SKM-1 treated with dmso at 0.1 percent for 144 hours (cell line): ENCODE results near the gene CEACAM16.
"Not testable (repeated sequence)": the region's sequence is repeated elsewhere in the genome, so short reads cannot be mapped to it uniquely, and the experiment has no call there.

ENCODE experiments used
- DNase-seq: peaks from one replicate; lab custom pipeline; 2025; ENCODE audit not compliant: unreplicated experiment; lab: John Stamatoyannopoulos, UW

The CEACAM16 gene

GRCh38 chr19:44698492-44699201, at the start of gene CEACAM16:
Gene CEACAM16 (plus strand): TSS chr19:44699151. CDS start chr19:44701457, 2,306 bp downstream.
- DNase-seq, result no peak

- DNase-seq, result no peak
Measured at GRCh38 chr19:44649578-44650145, 49.3 kb upstream of the CEACAM16 start.

GRCh38 chr19:44653343-44653742, 45.6 kb upstream of the CEACAM16 start:
- no peak for DNase-seq

- DNase-seq, result peak; percentile 41
Measured at GRCh38 chr19:44653977-44654774, 44.8 kb upstream of the CEACAM16 start.

GRCh38 chr19:44657211-44657921, 41.6 kb upstream of the CEACAM16 start:
- peak; percentile 18 for DNase-seq

GRCh38 chr19:44658069-44658733, 40.8 kb upstream of the CEACAM16 start:
- no peak for DNase-seq

GRCh38 chr19:44660081-44660480, 38.9 kb upstream of the CEACAM16 start:
- no peak for DNase-seq

- DNase-seq, result no peak
Measured at GRCh38 chr19:44661205-44661604, 37.7 kb upstream of the CEACAM16 start.

GRCh38 chr19:44661904-44662303, 37.0 kb upstream of the CEACAM16 start:
- DNase-seq, result no peak

GRCh38 chr19:44662691-44663385, 36.1 kb upstream of the CEACAM16 start:
- DNase-seq, result no peak

GRCh38 chr19:44663996-44664395, 35.0 kb upstream of the CEACAM16 start:
- DNase-seq, result no peak

GRCh38 chr19:44664976-44665375, 34.0 kb upstream of the CEACAM16 start:
- no peak for DNase-seq

GRCh38 chr19:44666852-44667556, 31.9 kb upstream of the CEACAM16 start:
- no peak for DNase-seq

- DNase-seq, result no peak
Measured at GRCh38 chr19:44668985-44669764, 29.8 kb upstream of the CEACAM16 start.

GRCh38 chr19:44670027-44670426, 28.9 kb upstream of the CEACAM16 start:
- DNase-seq, result not testable (repeated sequence)

GRCh38 chr19:44671400-44671799, 27.6 kb upstream of the CEACAM16 start, which contains the start of gene CEACAM19:
Gene CEACAM19 (plus strand): TSS chr19:44671482. CDS start chr19:44671932, 450 bp downstream.
- no peak for DNase-seq

GRCh38 chr19:44672226-44672625, 26.7 kb upstream of the CEACAM16 start:
- DNase-seq, result no peak

GRCh38 chr19:44673510-44673909, 25.4 kb upstream of the CEACAM16 start:
- no peak for DNase-seq

- DNase-seq, result no peak
Measured at GRCh38 chr19:44675521-44675920, 23.4 kb upstream of the CEACAM16 start.
